IPS-18c (cell line): Measurements from ENCODE around the gene SCN4A.
"Not testable (repeated sequence)": the region's sequence is repeated elsewhere in the genome, so short reads cannot be mapped to it uniquely, and the experiment has no call there.

ENCODE experiments used
- H3K4me3 ChIP-seq: 2 replicates; pipeline ENCODE4 v1.7.0; 2013; ENCODE audit warnings: low read depth, mild to moderate bottlenecking, low read length, moderate library complexity; ENCODE audit not compliant: insufficient read depth
- H3K9me3 ChIP-seq: one replicate; pipeline ENCODE4 v1.6.1; 2013; ENCODE audit warnings: mild to moderate bottlenecking, low read length, moderate library complexity; ENCODE audit not compliant: control insufficient read depth, insufficient read depth

Gene SCN4A

DNA sequence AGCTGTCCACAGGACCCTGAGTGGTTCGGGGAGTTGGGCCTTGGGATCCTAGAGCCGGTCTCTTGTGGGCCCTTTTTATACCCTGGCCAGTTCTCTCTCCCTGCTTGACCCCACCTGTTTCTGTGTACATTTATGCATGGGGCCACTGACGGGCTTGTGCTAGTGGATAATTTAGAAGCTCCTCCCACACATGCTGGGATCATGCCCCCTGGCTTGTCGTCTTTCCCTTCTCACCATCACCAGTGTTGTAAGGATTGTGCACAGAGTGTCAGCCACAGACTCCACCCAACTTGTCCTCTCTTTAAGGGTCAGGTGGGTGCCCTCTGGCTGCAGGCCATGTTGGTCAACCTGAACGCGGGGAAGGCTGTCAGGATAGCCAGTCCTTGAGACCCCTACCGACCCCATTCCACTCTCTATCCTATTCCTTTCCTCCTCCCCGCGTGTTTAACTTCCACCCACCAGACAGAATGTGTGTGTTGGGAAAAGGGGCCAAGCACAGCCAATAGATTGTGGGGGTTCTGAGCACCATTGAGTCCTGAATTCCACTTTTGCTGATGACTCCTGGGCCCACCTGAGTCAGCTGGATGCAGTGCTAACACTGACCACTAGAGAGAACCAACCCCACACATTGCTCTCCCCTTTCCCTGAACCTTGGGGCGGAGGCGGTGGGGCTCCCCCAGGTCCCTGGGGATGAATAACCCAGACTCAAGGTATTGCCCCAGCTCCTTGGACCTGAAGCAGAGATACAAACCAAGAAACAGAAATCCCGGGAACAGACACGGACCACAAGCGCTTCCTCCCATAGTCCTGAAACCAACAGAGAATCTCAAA lies 76.0 kb downstream of the SCN4A start, which contains the start of gene CSH1:
Gene CSH1, minus strand, starts transcription at position 51 of the 831 bp plus-strand sequence. CDS start 63 bp downstream, outside the sequence.
- not testable (repeated sequence) for H3K9me3 ChIP-seq, H3K4me3 ChIP-seq

DNA sequence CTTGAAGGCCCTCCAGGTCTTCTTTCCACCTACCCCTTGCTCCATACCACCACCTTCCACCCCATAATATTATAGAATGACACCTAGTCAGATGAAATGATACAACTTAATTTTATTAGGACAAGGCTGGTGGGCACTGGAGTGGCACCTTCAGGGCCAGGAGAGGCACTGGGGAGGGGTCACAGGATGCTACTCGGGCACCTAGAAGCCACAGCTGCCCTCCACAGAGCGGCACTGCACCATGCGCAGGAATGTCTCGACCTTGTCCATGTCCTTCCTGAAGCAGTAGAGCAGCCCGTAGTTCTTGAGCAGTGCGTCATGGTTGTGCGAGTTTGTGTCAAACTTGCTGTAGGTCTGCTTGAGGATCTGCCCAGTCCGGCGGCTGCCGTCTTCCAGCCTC lies 77.9 kb downstream of the SCN4A start:
- not testable (repeated sequence) for H3K4me3 ChIP-seq, H3K9me3 ChIP-seq

DNA sequence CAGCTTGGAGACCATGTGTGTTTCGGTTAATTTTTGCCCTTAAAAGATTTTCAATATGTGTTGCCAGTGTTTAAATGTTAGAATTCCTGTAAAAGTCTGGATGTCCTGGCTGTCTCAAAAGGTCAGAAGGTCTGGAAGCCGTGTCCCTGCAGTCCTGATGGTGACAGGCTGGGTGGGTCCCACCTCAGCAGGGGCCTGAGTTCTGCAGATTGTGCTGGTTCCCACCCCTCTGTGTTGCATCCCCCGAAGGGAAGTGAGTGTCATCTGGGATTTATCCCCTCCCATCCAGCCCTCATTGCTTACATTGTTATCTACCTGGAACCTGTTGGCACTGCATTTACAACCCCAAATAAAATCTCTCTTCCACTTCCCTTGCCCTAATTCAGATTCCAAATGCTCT lies 78.7 kb downstream of the SCN4A start:
- H3K9me3 ChIP-seq, H3K4me3 ChIP-seq: not testable (repeated sequence)

DNA sequence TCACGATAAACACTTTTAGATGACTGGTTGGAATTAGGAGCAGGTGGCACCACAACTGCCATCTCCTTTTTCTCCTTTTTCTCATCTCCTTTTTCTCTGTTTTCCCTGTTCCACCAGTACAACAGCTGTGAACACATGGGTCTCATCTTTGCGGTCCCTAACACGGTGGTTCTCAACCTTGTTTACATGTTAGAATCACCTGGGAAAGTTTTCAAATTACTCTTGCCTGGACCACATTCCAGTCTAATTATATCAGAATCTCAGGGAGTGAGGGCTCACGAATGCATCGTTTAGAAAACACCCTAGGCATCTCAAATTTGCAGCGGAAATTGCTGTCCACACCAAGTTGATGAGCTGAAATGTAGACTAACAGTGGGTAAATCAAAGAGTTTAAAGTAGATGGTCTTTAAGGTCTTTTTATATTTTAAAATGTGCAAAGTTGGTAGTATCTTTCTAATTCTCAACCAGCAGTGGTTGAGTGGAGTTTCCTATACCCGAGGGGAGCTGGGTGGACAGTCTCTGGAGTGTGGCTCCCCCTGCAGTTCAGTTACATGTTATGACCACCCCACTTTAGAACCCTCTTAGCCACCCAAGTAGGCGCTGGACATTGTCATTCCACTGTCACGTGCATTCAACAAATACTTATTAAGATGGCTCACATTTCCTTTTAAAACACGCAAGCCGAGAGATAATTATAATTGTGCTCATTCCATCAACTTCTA lies 80.2 kb downstream of the SCN4A start:
- not testable (repeated sequence) for H3K4me3 ChIP-seq

DNA sequence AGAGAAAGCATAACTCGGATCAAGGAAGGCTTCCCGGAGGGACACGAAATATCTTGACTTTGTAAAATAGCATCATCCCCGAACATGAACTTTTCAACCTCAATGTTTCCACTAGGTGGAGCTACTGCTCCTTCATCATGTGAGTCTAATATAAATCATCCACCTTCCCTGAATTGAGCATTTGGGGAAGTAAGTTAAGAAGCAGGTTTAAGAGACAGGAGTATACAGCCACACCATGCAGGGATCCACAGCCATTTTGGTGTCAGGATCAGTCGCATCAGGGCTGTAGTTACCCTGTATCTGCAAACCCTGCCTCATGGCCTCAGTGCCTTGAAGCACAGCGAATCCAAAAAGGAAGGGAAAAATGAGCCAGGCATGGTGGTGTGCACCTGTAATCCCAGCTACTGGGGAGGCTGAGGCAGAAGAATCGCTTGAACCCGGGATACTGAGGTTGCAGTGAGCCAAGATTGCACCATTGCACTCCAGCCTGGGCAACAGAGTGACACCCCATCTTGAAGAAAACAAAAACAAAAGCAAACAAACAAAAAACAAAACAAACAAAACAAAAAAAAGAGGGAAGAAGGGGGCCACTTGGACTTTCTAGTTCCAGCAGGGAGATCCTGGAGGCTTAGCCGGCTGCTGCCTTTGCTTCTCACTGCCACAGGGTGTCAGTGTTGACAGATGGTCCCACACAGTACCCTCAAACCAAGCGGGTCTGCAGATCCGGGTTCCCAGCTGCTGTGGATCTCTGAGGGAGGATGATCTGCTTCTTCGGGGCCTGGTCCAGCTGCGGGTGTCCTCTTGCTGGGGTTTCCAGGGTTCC lies 83.5 kb downstream of the SCN4A start:
- not testable (repeated sequence) for H3K9me3 ChIP-seq, H3K4me3 ChIP-seq

More for the DNA sequence above, 80.2 kb downstream of the SCN4A start:
- not testable (repeated sequence) for H3K9me3 ChIP-seq
